ENCODE measurements around the gene MPG.

MPG gene

DNA sequence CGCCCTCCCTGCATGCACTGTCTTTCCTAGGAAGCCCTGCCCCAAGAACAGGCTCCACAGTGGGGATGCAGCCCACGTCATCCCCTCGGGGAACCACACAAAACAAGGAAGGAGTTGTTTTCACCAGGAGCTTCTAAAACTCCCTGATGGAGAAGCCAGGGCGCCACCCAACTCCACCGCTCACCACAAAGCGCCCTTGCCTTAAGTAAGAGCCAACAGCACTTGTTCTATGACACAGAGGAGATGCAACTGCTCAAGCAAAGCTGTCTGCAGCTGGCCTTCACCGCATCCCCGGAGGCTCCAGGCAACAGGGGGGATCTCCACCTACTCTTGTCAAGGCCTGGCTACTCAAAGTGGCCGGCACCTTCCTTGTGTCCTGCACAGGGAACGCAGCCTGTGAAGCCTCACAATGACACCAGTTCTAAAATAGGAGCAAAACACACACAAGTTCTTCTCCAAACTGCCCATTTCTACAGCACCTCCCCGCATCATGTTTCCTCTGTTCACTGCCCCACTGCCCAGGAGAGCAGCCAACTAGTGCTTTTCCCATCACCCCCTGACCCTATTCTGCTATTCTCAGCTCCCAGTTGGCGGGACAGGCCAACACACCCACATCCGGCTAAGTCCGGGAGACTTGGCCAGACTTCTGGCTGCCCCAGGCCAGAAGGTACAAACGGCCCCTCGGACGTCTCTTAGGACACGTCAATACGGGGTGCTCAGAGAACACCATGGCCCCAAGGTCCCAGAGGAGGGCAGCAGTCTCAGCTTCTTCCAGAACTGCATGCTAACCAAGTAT is 24.2 kb downstream of the MPG start:
- Histone ChIP-seq H3K4me3 (ENCODE audit: insufficient read depth, low read length, poor library complexity, severe bottlenecking) (no peak overlapping the region), H3K9me2 (replicated peaks; ENCODE audit: insufficient read depth, low read length) (no peaks in the 10 kb centered on the region), H3K9ac (ENCODE audit: low read length) (no peak overlapping the region), H4K20me1 (ENCODE audit: low read depth, low read length) (no peaks in the 10 kb centered on the region), H2AFZ (ENCODE audit: low read depth, low read length, severe bottlenecking) (no peak overlapping the region), H3K36me3 (ENCODE audit: low read length) (no peaks in the 10 kb centered on the region), H3K9me3 (ENCODE audit: insufficient read depth, low read length) (no peaks in the 10 kb centered on the region), H3K79me2 (ENCODE audit: insufficient read depth, low read length) (no peaks in the 10 kb centered on the region), H3K4me2 (ENCODE audit: low read depth, low read length, poor library complexity, severe bottlenecking) (no peak overlapping the region), H3K27me3 (ENCODE audit: low read length) (no peaks in the 10 kb centered on the region), H3F3A (ENCODE audit: insufficient read depth) (no peaks in the 10 kb centered on the region), H3K27ac (ENCODE audit: low read depth, low read length) (no peak overlapping the region)
- TF ChIP-seq, protein P1, sequence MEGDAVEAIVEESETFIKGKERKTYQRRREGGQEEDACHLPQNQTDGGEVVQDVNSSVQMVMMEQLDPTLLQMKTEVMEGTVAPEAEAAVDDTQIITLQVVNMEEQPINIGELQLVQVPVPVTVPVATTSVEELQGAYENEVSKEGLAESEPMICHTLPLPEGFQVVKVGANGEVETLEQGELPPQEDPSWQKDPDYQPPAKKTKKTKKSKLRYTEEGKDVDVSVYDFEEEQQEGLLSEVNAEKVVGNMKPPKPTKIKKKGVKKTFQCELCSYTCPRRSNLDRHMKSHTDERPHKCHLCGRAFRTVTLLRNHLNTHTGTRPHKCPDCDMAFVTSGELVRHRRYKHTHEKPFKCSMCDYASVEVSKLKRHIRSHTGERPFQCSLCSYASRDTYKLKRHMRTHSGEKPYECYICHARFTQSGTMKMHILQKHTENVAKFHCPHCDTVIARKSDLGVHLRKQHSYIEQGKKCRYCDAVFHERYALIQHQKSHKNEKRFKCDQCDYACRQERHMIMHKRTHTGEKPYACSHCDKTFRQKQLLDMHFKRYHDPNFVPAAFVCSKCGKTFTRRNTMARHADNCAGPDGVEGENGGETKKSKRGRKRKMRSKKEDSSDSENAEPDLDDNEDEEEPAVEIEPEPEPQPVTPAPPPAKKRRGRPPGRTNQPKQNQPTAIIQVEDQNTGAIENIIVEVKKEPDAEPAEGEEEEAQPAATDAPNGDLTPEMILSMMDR (IDR thresholded peaks at IDR 0.05; ENCODE audit: insufficient read depth, low read length, poor library complexity, severe bottlenecking) = no peak
- no peak for TF ChIP-seq EZH2phosphoT487 (conservative IDR thresholded peaks at IDR 0.05; ENCODE audit: low read length)

- Histone ChIP-seq H2AFZ (ENCODE audit: low read depth, low read length, severe bottlenecking) (no peak overlapping the region), H3K27me3 (ENCODE audit: low read length) (no peaks in the 10 kb centered on the region), H3K9ac (ENCODE audit: low read length) (no peak overlapping the region), H3K36me3 (ENCODE audit: low read length) (no peaks in the 10 kb centered on the region), H4K20me1 (ENCODE audit: low read depth, low read length) (no peaks in the 10 kb centered on the region), H3K4me2 (ENCODE audit: low read depth, low read length, poor library complexity, severe bottlenecking) (no peak overlapping the region), H3K79me2 (ENCODE audit: insufficient read depth, low read length) (no peaks in the 10 kb centered on the region), H3K27ac (ENCODE audit: low read depth, low read length) (no peak overlapping the region), H3K4me3 (ENCODE audit: insufficient read depth, low read length, poor library complexity, severe bottlenecking) (no peak overlapping the region), H3F3A (ENCODE audit: insufficient read depth) (no peaks in the 10 kb centered on the region), H3K9me3 (ENCODE audit: insufficient read depth, low read length) (no peaks in the 10 kb centered on the region), H3K9me2 (replicated peaks; ENCODE audit: insufficient read depth, low read length) (no peaks in the 10 kb centered on the region)
- no peak for TF ChIP-seq EZH2phosphoT487 (conservative IDR thresholded peaks at IDR 0.05; ENCODE audit: low read length)
- TF ChIP-seq, protein P1 (IDR thresholded peaks at IDR 0.05; ENCODE audit: insufficient read depth, low read length, poor library complexity, severe bottlenecking) = no peak
These were observed 26.3 kb downstream of the MPG start for GRCh38 chr16:104355-104754.

DNA sequence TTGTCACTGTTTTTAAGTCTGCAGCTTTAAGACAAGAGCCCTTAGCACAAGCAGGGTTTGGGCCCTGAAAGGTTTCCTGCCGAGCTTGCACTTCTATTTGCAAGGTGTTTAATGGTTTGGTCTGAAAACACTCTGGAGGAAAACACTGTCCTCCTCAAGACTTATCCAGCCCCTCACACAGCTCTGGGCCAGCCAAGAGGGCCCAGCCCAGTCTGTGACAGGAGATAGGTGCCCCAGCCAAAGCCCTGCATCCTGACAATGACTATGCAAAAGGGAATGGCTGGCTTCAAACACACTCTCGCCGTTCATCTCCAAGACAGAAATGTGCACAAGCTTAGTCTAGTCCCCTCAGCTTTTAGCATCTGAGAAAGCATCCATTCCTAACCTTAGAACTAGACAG is 26.9 kb downstream of the MPG start:
- Histone ChIP-seq H3K27me3 (ENCODE audit: low read length) (no peaks in the 10 kb centered on the region), H3K79me2 (ENCODE audit: insufficient read depth, low read length) (no peaks in the 10 kb centered on the region), H3K27ac (ENCODE audit: low read depth, low read length) (no peak overlapping the region), H3K9me2 (replicated peaks; ENCODE audit: insufficient read depth, low read length) (no peaks in the 10 kb centered on the region), H2AFZ (ENCODE audit: low read depth, low read length, severe bottlenecking) (no peak overlapping the region), H3K9me3 (ENCODE audit: insufficient read depth, low read length) (no peaks in the 10 kb centered on the region), H3F3A (ENCODE audit: insufficient read depth) (no peaks in the 10 kb centered on the region), H3K36me3 (ENCODE audit: low read length) (no peaks in the 10 kb centered on the region), H3K4me2 (ENCODE audit: low read depth, low read length, poor library complexity, severe bottlenecking) (no peak overlapping the region), H3K4me3 (ENCODE audit: insufficient read depth, low read length, poor library complexity, severe bottlenecking) (no peak overlapping the region), H3K9ac (ENCODE audit: low read length) (no peak overlapping the region), H4K20me1 (ENCODE audit: low read depth, low read length) (no peaks in the 10 kb centered on the region)
- no peak for TF ChIP-seq EZH2phosphoT487 (conservative IDR thresholded peaks at IDR 0.05; ENCODE audit: low read length)
- TF ChIP-seq, protein P1 (IDR thresholded peaks at IDR 0.05; ENCODE audit: insufficient read depth, low read length, poor library complexity, severe bottlenecking) = no peak
